Activated effector memory CD4-positive, alpha-beta T cell treated with Interleukin-2 at 50 U/mL for 16 hours (primary cell): ENCODE data around the gene GNAL.

Experiments used
- DNase-seq: peaks from one replicate; pipeline ENCODE4 v3.0.0-alpha.2; 2020

The GNAL gene

GRCh38 chr18:11923450-11923849 lies 234.4 kb downstream of the GNAL start:
- no peak for DNase-seq

GRCh38 chr18:11925800-11926481 lies 236.9 kb downstream of the GNAL start:
- no peak for DNase-seq

- no peak for DNase-seq
Measured at GRCh38 chr18:11927497-11927896, 238.4 kb downstream of the GNAL start.

- DNase-seq, result no peak
Measured at GRCh38 chr18:11932393-11932792, 243.3 kb downstream of the GNAL start.
